ENCODE results near the gene FAM219B. TPM values are rescaled to one million over a fixed set of nuclear protein-coding genes. Genes with fewer than 3 reads are reported as not detected.

FAM219B gene
- total and polyA plus RNA-seq, 2 of the 8 experiments (the other 6 are each of a cell fraction or from before 2014, with no cell fraction given), result 57.1 to 66.6 TPM

GRCh38 chr15:74855857-74856256, 50.8 kb downstream of the FAM219B start:
- Histone ChIP-seq H2BK12ac (ENCODE audit: low read depth, low read length) (no peak overlapping the region), H3K14ac (ENCODE audit: insufficient read length) (no peak overlapping the region), H3K4me3 (ENCODE audit: extremely low read depth in 1 of 4, insufficient read depth in 2 of 4, low read depth in 3 of 4, low read length in 4 of 4) (no peak overlapping the region), H3K27ac (ENCODE audit: low read depth, low read length) (no peak overlapping the region), H4K5ac (ENCODE audit: insufficient read length, low read depth, low read length) (no peak overlapping the region), H3K23ac (ENCODE audit: insufficient read length) (no peak overlapping the region), H3K23me2 (ENCODE audit: low read depth, low read length) (no peaks in the 10 kb centered on the region), H3K4me2 (ENCODE audit: insufficient read depth in 1 of 2, low read depth in 2 of 2, low read length in 2 of 2) (no peak overlapping the region), H3K4ac (replicated peaks; ENCODE audit: insufficient read length, low read depth, low read length) (no peak overlapping the region), H3K9me3 (ENCODE audit: insufficient read depth in 2 of 2, low read depth in 1 of 2, low read length in 1 of 2) (no peaks in the 10 kb centered on the region), H3K56ac (replicated peaks; ENCODE audit: insufficient read length, low read depth, low read length) (no peak overlapping the region), H3K79me2 (ENCODE audit: control insufficient read depth in 1 of 2, insufficient read depth in 2 of 2, low read length in 2 of 2) (no peaks in the 10 kb centered on the region), H2AK5ac (ENCODE audit: low read depth, low read length) (no peak overlapping the region), H3K27me3 (replicated peaks in 1 of 4; ENCODE audit: control insufficient read depth in 3 of 4, extremely low read depth in 1 of 4, insufficient read depth in 3 of 4, low read length in 3 of 4) (no peaks in the 10 kb centered on the region), H2BK15ac (ENCODE audit: low read length) (no peak overlapping the region), H3K4me1 (replicated peaks in 1 of 4; ENCODE audit: control insufficient read depth in 3 of 4, insufficient read depth in 4 of 4, low read length in 3 of 4) (peaks cover 0 to 1% (median 0%) of the 10 kb centered on the region in 4 experiments; a peak in 1 of 7 replicates), H4K91ac (replicated peaks; ENCODE audit: insufficient read length, low read length) (no peak overlapping the region), H2BK5ac (ENCODE audit: low read depth, low read length) (no peak overlapping the region), H3K18ac (ENCODE audit: extremely low read depth, low read length) (no peak overlapping the region), H4K20me1 (replicated peaks in 1 of 2; ENCODE audit: control insufficient read depth in 1 of 2, insufficient read depth in 2 of 2, low read length in 2 of 2) (peaks cover 0 to 8% of the 10 kb centered on the region in 2 experiments), H3K79me1 (ENCODE audit: low read depth, low read length) (peaks cover 6% of the 10 kb centered on the region), H3K36me3 (ENCODE audit: control insufficient read depth in 2 of 4, insufficient read depth in 4 of 4, low read length in 3 of 4) (peaks cover 2 to 19% (median 10%) of the 10 kb centered on the region in 4 experiments; a peak in 6 of 8 replicates), H2BK120ac (replicated peaks; ENCODE audit: low read depth, low read length) (no peak overlapping the region), H2BK20ac (ENCODE audit: low read length) (no peak overlapping the region), H4K8ac (ENCODE audit: extremely low read depth, insufficient read depth, low read length) (peak overlapping the region; percentile 71; the same call in 1 of the 2 replicates), H3K9ac (replicated peaks in 1 of 4; ENCODE audit: extremely low read depth in 1 of 4, low read depth in 3 of 4, low read length in 3 of 4) (no peak overlapping the region), H2AFZ (ENCODE audit: low read length) (no peak overlapping the region)
- ChIA-PET POLR2A (ENCODE audit: partially characterized antibody) (interaction anchor here (1.1 to 2.3 kb wide), 2 partner anchors 44 to 51 kb away, joined by 3 to 6 read pairs; partner anchors contain the start of gene FAM219B), CTCF (ENCODE audit: partially characterized antibody) (interaction anchor here (0.6 to 4.9 kb wide), 12 partner anchors 12 to 1053 kb away, joined by 3 to 24 read pairs (median 4); partner anchors contain the start of gene ULK3)
- no peak for FAIRE-seq
- no peak for DNase-seq (ENCODE audit: low read depth in 1 of 2, low spot score in 2 of 2)
- TF ChIP-seq MAFK (IDR thresholded peaks at IDR 0.05; ENCODE audit: low read depth, low read length) (no peak), SP4 (IDR thresholded peaks at IDR 0.05; ENCODE audit: low read length) (no peak), KDM4A (IDR thresholded peaks at IDR 0.05; ENCODE audit: low read depth, low read length, severe bottlenecking) (no peak), NRF1 (IDR thresholded peaks at IDR 0.05; ENCODE audit: low read depth, low read length) (no peak), SUZ12 (IDR thresholded peaks at IDR 0.05; ENCODE audit: low read length) (no peak), SIRT6 (IDR thresholded peaks at IDR 0.05; ENCODE audit: low read length) (no peak), ASH2L (IDR thresholded peaks at IDR 0.05; ENCODE audit: low read length) (no peak), EZH2 (IDR thresholded peaks at IDR 0.05; ENCODE audit: low read depth, low read length, severe bottlenecking) (no peak), MAX (IDR thresholded peaks at IDR 0.05) (no peak), TAF1 (IDR thresholded peaks at IDR 0.05; ENCODE audit: low read depth, low read length) (no peak), TCF12 (IDR thresholded peaks at IDR 0.05; ENCODE audit: low read depth, low read length) (no peak), TEAD4 (IDR thresholded peaks at IDR 0.05; ENCODE audit: low read depth, low read length) (no peak), TBP (IDR thresholded peaks at IDR 0.05; ENCODE audit: low read depth, low read length) (no peak), EGR1 (IDR thresholded peaks at IDR 0.05; ENCODE audit: borderline replicate concordance, low read depth, low read length) (no peak), RBBP5 (IDR thresholded peaks at IDR 0.05; ENCODE audit: borderline replicate concordance, low read depth, low read length) (no peak)
- 91% methylated on average over 2 of the region's 2 CpGs; no CpG with 5 or more reads in 1 of the 2 experiments for WGBS, 2 experiments (ENCODE audit: extremely low coverage in 1 of 2, insufficient coverage in 1 of 2, insufficient read length in 1 of 2, insufficient replicate concordance in 2 of 2, low coverage in 1 of 2, low lambda C conversion rate in 2 of 2, missing lambda C conversion rate in 1 of 2)

All from H1 (cell line).